WERI-Rb-1 (cell line): ENCODE results near the gene PEF1.

Experiments used
- DNase-seq: peaks from one replicate; pipeline ENCODE4 v3.0.0-alpha.2; 2020
- H3K27ac ChIP-seq: fragments of 250-450 bp; sonication (Bioruptor Pico); 2 replicates; pipeline ENCODE4 v1.5.1; 2020; ENCODE audit warnings: mild to moderate bottlenecking, moderate library complexity
- H3K27me3 ChIP-seq: fragments of 250-450 bp; sonication (Bioruptor Pico); 2 replicates; pipeline ENCODE4 v1.5.1; 2021; ENCODE audit warnings: mild to moderate bottlenecking, low read depth, moderate library complexity; ENCODE audit not compliant: insufficient read depth, severe bottlenecking
- H3K36me3 ChIP-seq: fragments of 250-450 bp; sonication (Bioruptor Pico); 2 replicates; pipeline ENCODE4 v1.5.1; 2020; ENCODE audit warnings: mild to moderate bottlenecking, moderate library complexity
- H3K4me3 ChIP-seq: 2 replicates; pipeline ENCODE4 v1.5.1; 2011; ENCODE audit warnings: low read depth, mild to moderate bottlenecking, control low read depth, low read length
- H3K9me3 ChIP-seq: fragments of 250-450 bp; sonication (Bioruptor Pico); 2 replicates; pipeline ENCODE4 v1.5.1; 2021; ENCODE audit warnings: mild to moderate bottlenecking, moderate library complexity; ENCODE audit not compliant: severe bottlenecking
- TF ChIP-seq, protein P1 (sequence below): IDR thresholded peaks from 2 replicates; pipeline ENCODE4 v1.5.1; 2011; ENCODE audit warnings: low read depth, mild to moderate bottlenecking, control low read depth, inconsistent platforms, low read length

PEF1 gene

DNA sequence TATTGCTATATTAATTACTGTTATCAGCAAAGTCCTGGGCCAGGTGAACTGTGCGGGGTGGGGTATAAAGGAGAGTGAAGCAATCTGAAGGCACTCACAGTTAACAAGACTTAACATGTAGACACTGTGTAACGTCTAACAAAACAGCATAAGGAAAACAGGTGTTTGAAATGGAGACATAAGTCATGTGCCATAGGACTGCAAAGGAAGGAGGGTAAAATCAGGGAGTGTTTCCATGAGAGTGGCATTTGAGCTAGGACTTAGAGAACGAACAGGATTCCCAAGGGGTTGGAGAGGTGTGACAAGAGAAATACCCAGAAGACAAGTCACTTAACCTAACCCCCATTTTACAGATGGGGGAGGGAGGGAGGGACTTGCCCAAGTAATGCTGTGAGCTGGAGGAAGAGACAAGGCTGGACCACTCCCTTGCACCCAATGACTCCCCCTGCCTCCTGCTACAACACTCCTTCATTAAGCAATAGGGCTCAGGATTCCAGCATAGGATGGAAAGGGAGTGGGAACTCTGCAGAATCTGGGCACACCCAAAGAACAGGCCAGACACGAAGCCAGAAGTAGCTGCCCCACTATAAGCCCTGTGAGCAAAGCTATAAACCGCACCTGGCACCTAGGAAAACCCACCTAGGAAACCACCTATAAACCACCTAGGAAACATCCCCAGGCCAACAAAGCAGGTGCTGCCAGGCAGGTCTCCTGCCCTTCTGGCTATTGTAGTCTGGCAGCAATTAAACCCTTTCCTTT, 6.6 kb downstream of the PEF1 start:
- Histone ChIP-seq H3K9me3 (no peaks in the 10 kb centered on the region), H3K27ac (no peak overlapping the region), H3K4me3 (no peak overlapping the region), H3K36me3 (peaks cover 3% of the 10 kb centered on the region; the same call in 1 of the 2 replicates), H3K27me3 (no peaks in the 10 kb centered on the region)
- TF ChIP-seq, protein P1, sequence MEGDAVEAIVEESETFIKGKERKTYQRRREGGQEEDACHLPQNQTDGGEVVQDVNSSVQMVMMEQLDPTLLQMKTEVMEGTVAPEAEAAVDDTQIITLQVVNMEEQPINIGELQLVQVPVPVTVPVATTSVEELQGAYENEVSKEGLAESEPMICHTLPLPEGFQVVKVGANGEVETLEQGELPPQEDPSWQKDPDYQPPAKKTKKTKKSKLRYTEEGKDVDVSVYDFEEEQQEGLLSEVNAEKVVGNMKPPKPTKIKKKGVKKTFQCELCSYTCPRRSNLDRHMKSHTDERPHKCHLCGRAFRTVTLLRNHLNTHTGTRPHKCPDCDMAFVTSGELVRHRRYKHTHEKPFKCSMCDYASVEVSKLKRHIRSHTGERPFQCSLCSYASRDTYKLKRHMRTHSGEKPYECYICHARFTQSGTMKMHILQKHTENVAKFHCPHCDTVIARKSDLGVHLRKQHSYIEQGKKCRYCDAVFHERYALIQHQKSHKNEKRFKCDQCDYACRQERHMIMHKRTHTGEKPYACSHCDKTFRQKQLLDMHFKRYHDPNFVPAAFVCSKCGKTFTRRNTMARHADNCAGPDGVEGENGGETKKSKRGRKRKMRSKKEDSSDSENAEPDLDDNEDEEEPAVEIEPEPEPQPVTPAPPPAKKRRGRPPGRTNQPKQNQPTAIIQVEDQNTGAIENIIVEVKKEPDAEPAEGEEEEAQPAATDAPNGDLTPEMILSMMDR: no peak
- DNase-seq: no peak

GRCh38 chr1:31633117-31633516, 11.6 kb downstream of the PEF1 start:
- TF ChIP-seq, protein P1: peak; percentile 72
- H3K9me3 ChIP-seq: no peaks in the 10 kb centered on the region
- no peak overlapping the region for H3K27ac ChIP-seq
- peaks cover 41% of the 10 kb centered on the region for H3K36me3 ChIP-seq
- no peaks in the 10 kb centered on the region for H3K27me3 ChIP-seq
- peak; percentile 65 for DNase-seq
- no peak overlapping the region for H3K4me3 ChIP-seq

- no peaks in the 10 kb centered on the region for H3K9me3 ChIP-seq
- H3K36me3 ChIP-seq: peaks cover 41% of the 10 kb centered on the region
- no peak for DNase-seq
- TF ChIP-seq, protein P1: no peak
- H3K27me3 ChIP-seq: no peaks in the 10 kb centered on the region
- H3K4me3 ChIP-seq: no peak overlapping the region
- no peak overlapping the region for H3K27ac ChIP-seq
Observed at GRCh38 chr1:31632649-31633048, 12.0 kb downstream of the PEF1 start.

DNA sequence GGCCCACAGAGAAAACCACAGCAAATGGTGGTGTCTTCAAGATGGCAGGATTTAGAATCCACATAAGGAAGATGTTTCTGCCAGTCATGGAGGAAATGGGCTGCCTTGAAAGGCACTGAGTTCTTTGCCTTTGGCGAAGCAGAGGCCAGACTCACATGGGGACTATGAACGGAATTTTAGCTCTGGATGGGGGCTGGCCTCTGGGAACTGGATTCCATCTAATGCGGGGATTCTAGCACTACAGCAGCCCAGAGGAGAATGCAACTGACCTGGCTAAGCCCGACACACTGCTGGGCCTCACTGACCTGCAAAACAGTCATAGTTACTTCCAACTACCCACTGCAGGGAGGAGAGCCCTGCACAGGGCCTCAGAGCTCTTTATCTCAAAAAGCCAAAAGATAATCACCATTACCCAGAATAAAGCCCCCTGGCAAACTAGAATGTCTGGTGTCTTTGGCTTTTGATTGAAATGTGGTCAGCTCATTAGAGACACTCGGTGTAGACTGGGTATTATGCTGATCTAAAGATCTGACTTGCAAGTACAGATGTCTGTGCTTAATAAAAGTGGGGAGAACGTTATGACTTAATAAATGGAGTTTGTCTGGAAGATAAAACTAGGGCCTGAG, 15.6 kb downstream of the PEF1 start:
- no peak overlapping the region for H3K4me3 ChIP-seq
- TF ChIP-seq, protein P1: no peak
- no peak for DNase-seq

GRCh38 chr1:31627930-31628559, 16.6 kb downstream of the PEF1 start:
- H3K36me3 ChIP-seq: peaks cover 40% of the 10 kb centered on the region
- no peak overlapping the region for H3K4me3 ChIP-seq
- TF ChIP-seq, protein P1: no peak
- peak overlapping the region; percentile 92 for H3K27ac ChIP-seq
- peak; percentile 70 for DNase-seq
- H3K27me3 ChIP-seq: no peaks in the 10 kb centered on the region
- H3K9me3 ChIP-seq: no peaks in the 10 kb centered on the region

More for the DNA sequence above, 15.6 kb downstream of the PEF1 start:
- Histone ChIP-seq H3K27me3 (no peaks in the 10 kb centered on the region), H3K36me3 (peaks cover 41% of the 10 kb centered on the region), H3K27ac (no peak overlapping the region), H3K9me3 (no peaks in the 10 kb centered on the region)
